ENCODE results near the gene ATP6V0A4. TPM values are rescaled to one million over a fixed set of nuclear protein-coding genes. Genes with fewer than 3 reads are reported as not detected.
"Not testable (repeated sequence)": the region's sequence is repeated elsewhere in the genome, so short reads cannot be mapped to it uniquely, and the experiment has no call there.

Gene ATP6V0A4
- polyA plus RNA-seq, 1 donor, result not detected

DNA sequence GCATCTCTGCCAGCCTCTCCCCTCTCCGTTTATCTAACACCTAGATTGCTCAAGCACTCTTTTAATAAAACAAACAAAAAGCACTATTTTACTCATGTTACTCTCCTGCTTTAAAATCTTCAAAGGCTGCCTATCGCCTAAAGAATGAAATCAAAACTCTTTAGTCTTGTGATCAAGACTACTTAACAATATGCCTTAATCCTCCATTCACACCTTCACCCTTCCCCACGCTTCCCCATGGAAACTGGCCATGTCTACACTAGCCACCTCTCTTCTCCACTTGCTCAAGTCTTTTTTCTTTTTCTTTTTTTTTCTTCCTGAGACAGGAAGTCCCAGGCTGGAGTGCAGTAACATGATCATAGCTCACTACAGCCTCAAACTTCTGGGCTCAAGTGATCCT, 48.0 kb downstream of the ATP6V0A4 start:
- DNase-seq, result no peak

DNA sequence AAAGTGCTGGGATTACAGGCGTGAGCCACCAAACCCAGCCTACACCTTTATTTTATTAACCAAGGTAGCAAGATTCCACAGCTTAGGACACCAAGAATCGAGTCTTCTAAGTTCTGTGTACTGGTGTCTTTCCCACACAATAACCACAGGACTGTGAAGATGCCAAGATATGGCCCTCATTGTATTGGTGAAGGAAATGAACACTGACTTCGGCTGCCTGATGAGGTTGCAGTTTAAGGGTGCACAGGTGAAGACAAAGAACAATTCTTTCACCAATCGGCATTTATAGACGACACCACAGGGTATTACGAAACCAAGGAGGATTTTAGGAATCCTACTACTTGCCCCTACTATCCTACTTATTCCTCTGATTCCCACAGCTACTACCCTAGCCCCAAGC, 49.3 kb downstream of the ATP6V0A4 start:
- DNase-seq, result no peak

DNA sequence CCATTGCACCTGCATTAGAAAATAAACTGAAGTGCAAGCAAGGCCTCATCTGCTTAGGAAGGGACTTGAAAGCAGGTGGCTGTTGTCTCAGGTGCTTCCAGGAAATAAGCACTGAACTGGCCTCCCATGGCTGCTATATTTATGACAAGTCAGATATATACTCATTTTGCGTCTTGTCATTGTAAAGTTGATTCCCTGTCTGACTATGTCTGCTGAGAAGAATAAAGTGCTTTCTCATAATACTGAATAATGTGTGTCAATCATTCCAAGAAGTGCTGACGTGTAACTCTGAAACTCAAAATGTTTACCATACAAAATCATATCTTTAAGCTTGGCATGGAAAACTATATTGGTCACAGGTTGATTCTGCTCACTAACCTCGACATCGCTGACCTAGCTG, 51.9 kb downstream of the ATP6V0A4 start:
- no peak for DNase-seq

DNA sequence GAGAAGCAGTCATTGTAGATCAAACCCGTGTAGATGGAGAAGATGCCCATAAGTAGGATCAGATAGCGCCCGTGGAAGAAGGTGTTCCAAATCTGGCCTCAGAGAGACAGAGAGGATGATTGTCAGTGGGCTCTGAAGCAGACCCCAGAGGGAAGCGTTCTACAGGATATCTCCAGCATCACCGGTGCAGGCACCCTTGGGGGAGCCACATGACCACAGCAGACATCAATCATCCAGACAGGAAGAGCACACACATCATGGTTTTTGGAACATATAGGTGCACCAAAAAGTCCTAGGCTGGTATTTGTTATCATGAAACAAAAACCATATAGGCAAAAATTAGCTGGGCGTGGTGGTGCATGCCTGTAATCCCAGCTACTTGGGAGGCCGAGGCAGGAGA, 52.8 kb downstream of the ATP6V0A4 start:
- no peak for DNase-seq

DNA sequence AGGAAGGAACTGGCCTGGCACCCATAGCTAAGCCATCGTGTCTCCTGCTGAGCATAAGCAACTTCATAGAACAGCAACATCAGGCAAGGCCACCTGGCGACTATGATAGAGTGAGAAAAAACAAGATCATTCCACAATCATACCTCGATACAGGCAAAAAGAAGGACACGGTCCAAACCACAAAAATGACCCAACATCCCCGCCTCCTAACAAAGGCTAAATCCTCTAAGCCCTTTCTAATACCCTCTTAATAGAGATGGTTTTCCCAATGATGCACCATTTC, 56.6 kb downstream of the ATP6V0A4 start:
- no peak for DNase-seq

DNA sequence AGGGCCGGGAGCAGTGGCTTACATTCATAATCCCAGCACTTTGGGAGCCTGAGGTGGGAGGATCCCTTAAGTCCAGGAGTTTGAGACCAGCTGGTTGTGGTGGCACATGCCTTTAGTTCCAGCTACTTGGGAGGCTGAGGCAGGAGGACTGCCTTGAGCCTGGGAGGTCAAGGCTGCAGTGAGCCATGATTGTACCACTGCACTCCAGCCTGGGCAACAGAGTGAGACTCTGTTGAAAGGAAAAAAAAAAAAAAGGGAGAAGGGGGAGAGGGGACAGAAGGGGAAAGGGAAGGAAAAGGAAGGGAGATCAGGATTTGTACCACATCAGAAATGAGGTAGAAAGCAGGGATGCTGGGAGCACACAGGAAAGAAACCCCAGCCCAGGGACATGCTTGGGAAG, 58.1 kb downstream of the ATP6V0A4 start:
- DNase-seq, result no peak

DNA sequence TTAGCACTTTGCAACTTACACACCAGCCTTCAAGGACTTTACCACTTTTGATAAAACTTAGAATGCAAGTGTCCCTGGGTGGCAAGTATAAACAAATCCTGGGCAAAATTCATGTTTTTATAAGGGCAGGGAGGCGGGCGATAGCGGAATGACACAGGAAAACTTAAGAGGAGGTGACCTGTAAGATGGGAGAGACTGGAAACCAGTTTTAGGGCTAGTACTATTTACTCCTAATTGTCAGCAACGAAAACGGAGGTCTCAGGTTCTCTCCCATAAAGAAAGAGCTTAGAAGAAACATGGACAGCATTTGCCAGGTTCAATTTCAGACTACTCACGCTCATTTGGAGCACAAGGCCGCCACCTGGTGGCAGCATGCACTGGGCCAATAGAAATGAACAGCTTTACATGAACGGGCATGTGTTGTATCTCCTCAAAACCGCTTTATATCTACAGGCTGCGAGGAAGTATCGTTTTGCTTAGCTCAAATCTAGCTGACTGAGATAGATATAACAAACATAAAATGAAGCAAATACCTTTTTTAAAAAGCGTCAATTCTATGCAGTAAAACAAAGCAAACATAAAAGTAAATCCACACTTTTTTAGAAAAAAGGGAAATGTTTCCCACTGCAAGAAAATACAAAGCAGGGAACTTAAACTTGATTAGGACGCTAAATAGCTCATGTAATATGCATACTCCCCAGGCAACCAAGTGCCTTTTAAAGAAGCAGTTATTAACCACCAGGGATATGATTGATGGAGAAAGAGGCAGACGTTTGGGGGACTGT, 59.3 kb downstream of the ATP6V0A4 start:
- peak; percentile 88 for DNase-seq

DNA sequence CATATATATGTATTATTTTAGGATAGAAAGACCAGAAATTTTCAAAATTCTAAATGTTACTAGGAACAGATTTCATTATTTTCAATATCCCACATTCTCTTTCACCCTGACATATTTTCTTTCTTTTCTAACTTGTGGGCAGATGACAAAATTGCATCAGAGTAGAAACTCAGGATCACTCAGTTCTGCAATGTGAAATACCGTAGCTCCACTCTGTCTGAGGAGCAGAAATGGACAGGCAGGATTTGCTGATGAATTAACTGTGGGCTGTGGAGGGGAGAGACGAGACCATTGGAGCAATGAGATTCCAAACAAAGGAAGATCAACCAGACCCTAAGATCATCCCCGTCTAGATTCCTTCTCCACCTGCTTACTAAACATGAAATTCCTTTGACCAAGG, 59.9 kb downstream of the ATP6V0A4 start:
- DNase-seq, result no peak

DNA sequence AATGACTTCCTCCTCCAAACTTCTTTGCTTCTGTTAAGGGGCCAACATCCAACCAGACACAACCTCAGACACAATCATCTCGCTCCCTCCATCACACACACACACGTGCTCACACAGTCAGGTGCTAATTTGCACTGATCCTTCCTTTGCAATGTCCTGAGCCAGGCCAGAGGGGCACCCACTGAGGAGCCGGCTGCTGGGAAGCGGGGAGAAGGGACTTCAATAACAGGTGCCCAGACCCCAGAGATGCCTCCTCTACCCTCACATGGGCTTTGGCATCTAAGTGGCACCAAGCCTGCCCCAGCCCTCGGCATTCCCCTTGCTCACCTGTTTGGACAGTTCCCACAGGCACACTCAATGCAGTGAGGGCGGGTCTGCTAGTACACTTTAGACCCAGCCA, 62.6 kb downstream of the ATP6V0A4 start:
- no peak for DNase-seq

DNA sequence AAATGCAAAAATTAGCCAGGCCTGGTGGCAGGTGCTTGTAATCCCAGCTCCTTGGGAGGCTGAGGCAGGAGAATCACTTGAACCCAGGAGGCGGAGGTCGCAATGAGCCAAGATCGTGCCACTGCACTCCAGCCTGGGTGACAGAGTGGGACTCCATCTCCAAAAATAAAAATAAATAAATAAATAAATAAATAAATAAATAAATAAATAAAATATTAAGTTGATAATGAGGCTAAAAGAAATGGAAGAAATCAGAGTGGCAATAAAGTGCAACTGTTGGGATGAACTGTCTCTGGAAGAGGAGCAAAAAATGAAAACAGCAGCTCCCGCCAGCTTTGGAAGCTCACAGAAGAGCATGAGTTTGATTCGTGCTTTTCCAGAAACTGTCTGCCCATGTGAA, 66.3 kb downstream of the ATP6V0A4 start:
- DNase-seq, result not testable (repeated sequence)

DNA sequence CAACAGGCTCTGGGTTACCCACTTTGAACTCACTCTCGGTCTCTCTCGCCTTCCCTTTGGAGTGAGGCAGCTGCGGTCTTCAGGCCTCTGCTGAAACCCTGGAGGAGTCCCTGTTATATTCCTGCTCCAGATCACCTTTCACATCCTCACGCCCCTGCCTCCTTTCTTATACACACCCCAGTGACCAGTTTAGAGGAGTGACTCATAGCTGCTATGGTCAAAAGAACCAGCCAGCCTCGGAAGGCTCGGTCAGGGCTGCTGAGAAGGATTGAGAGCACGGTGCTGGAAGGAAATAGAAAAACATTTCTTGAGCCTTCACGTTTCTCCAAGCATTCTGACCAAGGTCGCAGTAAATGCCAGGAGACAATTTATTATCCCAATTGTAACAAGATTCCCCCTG, 68.6 kb downstream of the ATP6V0A4 start:
- no peak for DNase-seq

DNA sequence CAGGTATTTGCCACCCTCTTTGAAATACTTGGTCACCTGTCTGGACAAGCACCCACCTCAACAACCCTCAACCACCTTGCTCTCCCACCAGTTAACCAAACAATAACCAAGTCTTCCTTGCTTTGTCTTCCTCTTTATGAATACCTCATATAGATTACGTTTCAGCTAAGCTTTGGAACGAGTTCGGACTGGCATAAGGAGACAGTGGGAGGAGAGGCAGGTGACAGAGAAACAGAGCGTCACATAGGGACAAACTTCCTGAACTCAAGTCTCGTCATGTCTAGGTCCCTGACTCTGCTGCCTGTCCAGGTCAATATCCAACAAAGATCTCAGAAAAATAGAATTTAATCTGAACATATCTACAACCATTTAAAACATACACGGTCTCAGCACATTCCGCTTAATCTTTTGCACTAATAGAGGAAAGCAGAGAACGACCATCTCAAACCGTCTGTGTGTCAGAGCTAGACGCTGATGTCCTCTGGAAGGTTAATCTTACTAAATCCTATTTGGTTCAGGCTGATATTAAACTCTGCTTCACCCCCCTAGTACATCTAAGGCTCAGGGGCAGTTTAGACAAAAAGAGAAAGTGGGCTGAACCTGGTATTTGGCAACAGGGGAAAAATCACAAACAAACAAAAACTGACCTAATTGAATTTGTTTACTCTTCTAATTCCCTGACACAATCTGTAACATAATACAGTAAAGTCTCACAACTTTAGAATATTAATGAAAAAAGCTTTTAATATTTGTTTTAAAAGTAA, 70.5 kb downstream of the ATP6V0A4 start:
- no peak for DNase-seq

DNA sequence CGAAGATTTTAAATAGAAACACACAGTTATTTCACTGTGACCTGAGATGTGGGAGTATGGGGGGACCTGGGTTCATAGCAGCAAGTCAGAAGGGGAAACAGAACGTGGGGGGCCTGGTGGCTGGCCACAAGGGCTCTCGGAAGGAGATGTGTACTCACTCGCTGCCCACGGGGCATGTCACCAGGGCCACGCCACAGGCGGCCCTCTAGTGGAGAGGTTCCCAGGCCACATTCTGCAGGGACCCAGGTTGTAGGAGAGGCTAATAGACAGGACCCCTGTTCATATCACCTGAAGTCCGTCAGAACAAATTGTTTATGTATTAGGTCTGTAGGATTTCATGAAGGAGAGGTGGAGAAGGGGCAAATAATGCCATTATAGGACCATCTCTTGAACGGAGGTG, 71.7 kb downstream of the ATP6V0A4 start:
- no peak for DNase-seq

DNA sequence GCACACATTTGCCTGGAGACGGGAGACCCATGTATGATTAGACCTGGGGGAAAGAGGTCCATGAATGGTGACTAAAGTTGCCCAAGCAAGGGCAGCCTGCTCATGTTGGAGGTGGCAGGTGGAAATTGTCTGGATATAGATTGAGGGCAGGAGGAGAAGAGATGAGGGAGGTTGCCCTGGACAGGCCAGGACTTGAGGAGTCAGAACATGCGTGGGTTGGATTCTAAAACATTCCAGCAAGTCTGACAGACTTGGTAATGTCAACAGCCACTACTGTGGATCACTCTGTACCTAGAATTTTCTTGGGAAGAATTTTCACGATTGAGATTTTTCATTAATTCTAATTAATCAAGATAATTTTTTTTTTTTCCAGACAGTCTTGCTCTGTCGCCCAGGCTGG, 77.7 kb downstream of the ATP6V0A4 start:
- DNase-seq, result no peak

DNA sequence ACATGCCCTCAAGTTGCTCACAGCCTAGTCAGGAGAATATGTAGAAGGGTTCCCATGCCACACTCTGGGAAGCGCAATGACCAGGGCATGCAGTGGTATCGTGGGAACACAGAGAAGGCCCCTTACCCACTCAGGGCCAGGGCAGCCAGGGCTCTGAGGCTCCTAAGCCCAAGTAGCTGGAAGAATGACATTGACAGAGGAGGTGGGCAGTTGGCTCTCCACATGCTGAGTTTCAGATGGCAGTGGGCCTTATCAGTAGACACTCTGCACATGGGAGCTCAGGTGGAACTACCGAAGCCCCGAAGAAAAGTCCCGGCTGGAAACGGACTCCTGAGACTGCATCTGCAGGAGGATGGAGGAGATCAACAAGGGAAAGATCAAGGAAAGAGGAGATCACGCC, 81.1 kb downstream of the ATP6V0A4 start:
- no peak for DNase-seq

DNA sequence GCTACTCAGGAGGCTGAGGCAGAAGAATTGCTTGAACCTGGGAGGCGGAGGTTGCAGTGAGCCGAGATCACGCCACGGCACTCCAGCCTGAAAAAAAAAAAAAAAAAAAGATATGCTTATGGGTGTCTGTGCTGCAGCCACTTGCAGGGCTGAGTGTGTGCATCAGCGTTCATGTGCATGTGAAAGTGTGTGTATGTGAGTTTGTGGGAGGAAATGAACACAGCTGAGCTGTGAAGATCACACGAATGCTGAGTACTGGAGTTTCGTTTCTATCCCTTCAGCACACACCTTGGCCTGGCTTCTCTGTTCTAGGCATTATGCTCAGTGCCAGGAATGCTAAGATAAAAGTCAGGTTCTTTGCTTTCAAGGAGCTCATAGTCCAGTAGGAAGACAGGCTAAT, 84.8 kb downstream of the ATP6V0A4 start:
- DNase-seq, result no peak

DNA sequence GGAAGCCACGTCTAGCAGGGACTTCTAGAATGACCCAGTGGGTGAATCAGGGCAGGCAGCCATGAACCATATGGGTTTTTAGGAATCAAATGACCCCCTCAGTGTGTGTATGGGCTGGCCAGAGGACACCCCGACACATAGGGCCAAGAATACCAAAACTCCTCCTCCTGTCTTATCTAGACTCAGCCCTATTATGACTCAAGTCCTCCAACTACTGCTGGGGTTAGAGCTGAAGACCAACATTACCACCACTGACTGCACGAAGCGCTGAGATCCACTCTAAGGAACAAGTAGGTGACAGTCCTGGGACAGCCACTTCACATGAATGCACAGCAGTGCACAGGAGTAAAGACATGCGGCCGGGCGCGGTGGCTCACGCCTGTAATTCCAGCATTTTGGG, 85.3 kb downstream of the ATP6V0A4 start:
- no peak for DNase-seq

DNA sequence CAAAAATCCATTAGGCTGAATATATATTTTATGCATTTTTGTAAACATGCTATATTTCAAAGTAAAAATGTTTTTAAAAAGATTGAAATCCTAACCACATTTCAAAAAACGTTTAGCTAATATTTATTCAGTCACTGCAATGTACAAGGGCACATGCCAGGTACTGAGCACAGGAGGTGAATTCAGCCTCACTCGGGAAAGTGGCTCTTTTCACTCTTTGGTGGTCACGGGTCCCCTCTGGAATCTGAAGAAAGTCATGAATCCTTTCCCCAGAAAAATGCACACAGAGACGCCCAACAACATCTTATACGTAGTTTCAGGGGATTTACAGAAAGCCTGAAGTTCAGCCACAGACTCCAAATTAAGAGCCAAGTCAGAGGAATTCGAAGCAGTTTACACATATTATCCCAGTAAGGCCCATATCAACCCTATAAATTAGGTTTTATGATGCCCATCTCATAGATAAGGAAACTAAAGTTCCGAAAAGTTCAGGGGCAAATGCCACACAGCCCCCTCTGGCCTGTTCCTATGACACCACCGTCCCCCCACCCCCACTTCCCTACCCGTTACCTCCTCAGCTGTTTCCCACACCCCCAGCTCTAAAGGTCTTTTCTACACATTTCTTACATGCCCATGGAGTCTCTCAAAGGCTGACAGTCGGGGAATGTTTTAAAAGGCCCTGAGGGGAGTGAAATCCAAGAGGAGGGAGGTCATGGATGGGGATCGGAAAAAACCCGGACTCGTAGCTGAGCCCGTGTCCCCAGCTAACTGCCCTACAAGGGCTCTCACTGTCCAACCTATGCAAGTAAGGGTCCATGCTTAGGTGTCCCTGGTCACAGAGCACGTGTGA, 87.2 kb downstream of the ATP6V0A4 start:
- no peak for DNase-seq

DNA sequence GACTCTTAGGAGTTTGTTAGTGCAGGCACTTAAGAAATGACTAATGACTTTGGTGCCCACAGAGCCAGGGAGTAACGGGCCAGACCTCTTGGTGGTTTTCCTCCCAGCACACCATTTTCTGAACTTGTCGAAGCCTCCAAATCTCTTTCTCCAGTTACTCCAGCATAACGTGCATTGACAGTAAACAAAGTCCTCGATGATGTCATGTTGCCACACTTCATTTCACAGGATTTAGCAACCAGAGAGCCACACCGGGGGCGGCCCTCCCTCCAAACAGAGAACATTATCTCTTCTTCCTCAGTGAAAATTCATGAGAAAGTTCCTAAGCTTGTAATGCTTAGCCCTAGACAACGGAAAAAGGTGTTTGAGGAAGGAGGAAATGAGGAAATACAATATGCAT, 92.8 kb downstream of the ATP6V0A4 start:
- no peak for DNase-seq

DNA sequence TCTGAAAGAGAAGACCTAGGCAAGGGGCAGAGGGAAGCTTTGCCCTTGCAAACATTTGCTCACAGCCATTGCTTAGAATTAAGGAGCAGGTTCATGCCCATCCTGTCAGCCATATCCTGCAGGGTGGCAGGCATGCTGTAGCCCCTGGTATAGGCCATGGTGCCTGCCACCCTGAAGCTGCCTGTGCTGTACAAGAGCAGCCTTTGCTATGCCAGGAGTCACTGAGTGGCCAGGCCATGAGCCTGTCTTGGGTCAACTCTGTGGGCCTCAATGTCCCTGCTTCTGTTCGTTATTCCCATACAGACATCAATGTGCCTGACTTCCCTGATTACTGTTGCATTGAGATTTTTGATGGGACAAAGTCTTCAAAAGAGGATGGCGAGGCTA, 96.5 kb downstream of the ATP6V0A4 start:
- DNase-seq, result no peak

DNA sequence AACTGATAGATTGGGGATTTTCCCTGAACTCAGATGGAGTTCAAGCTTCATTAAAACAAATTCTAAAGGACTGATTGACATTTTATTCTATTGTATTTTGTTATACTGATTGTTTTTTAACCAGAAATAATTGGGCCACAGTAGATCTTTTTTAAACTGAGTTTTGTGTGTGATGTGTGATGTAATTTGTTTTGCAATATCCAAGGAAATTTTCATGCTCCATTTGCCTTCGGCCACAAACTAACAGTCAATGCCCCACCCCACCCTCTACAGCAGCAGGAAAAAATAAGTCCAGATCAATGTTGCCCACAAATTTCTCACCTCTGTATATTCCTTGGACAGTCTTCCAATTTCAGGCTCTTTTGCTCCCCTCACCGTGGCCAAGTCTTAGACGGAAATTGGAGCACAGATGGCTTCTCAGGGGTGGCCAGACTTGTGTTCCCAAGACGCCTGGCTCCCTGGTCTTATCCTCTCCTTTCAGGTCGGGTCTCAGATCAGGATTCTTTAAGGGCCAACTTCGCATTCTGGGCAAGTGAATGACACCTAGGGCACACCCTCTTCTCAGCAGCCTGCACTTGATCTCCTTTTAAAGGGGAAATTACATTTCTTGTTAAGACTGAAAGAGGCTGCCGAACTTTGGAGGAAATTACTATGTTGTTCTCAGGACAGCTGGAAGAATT, 97.0 kb downstream of the ATP6V0A4 start, which contains the start of gene SVOPL:
SVOPL (minus strand) TSS at position 506 of the 680 bp plus-strand sequence. CDS start 22,317 bp downstream, outside the sequence.
- DNase-seq, result no peak

DNA sequence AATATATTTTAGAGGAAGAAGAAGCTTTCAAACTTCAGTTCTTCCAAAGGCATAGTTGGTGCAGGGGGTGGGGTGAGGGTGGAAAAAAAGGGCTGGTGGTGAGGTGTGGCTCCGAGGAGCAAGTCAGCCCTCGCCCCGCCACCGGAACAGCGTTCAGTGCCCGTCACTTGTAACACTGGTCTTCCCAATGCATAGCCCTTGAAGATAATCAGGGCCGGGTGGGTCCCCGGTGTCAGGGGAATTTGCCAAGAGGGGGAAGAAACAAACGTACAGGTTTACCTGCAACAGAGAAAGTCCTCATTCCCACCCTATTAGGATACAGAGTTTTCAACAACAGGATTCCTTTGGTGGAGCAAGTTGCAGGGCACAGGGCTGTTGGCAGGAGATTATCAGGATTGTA, 98.3 kb downstream of the ATP6V0A4 start:
- DNase-seq, result no peak

DNA sequence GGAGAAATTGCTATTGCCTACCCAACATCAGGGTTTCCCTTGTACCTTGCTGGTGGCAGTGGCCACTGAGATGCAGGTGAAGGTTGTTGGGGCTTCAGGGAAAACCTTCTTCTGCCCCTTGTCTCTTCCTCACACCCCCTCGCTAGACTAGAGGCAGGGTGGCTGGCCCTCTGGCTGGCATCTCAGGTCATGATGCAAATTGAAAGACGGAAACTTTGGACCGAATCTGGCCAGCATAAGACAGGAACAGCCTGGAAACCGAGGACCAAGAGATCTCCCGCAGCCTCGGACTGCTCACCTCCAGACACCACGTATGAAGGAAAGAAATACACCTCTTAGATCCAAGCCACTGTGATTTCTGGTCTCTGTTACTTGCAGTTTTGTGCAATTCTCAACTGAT, 99.7 kb downstream of the ATP6V0A4 start:
- DNase-seq, result no peak
